ENCODE data around the gene ASAP2. TPM values are rescaled to one million over a fixed set of nuclear protein-coding genes. Genes with fewer than 3 reads are reported as not detected.

The ASAP2 gene
- total RNA-seq, 1 experiment from 2014 or later, result 12.6 TPM

- no peak overlapping the region for H2AFZ ChIP-seq (ENCODE audit: low read length)
- H3K23ac ChIP-seq (ENCODE audit: insufficient read length, low read depth, low read length), result no peak overlapping the region
- no peaks in the 10 kb centered on the region; the same call in 1 of the 2 replicates for H3K27me3 ChIP-seq (ENCODE audit: insufficient read depth, low read length)
- no peak overlapping the region for H3K4me2 ChIP-seq (ENCODE audit: insufficient read depth, insufficient read length, low read length)
- WGBS (ENCODE audit: extremely low coverage, insufficient read length, low lambda C conversion rate), result no CpG with 5 or more reads among the region's 13 CpGs
- no peak overlapping the region for H4K5ac ChIP-seq (ENCODE audit: insufficient read length, low read depth, low read length)
- H4K8ac ChIP-seq (replicated peaks; ENCODE audit: insufficient read length, low read depth, low read length), result no peak overlapping the region
- H3K18ac ChIP-seq (ENCODE audit: insufficient read length, low read depth, low read length), result no peak overlapping the region
- no peak overlapping the region for H3K56ac ChIP-seq (ENCODE audit: insufficient read length, low read depth, low read length)
- no peaks in the 10 kb centered on the region for H3K79me1 ChIP-seq (ENCODE audit: insufficient read depth, low read depth, low read length, poor library complexity, severe bottlenecking)
- peaks cover 30 to 34% of the 10 kb centered on the region in 2 experiments for H3K4me1 Mint-ChIP-seq
- no peak overlapping the region for H2AK5ac ChIP-seq (ENCODE audit: insufficient read length, low read length)
- no peaks in the 10 kb centered on the region for H3K9me3 ChIP-seq (ENCODE audit: control insufficient read depth, low read depth, low read length)
- TF ChIP-seq, protein P1, sequence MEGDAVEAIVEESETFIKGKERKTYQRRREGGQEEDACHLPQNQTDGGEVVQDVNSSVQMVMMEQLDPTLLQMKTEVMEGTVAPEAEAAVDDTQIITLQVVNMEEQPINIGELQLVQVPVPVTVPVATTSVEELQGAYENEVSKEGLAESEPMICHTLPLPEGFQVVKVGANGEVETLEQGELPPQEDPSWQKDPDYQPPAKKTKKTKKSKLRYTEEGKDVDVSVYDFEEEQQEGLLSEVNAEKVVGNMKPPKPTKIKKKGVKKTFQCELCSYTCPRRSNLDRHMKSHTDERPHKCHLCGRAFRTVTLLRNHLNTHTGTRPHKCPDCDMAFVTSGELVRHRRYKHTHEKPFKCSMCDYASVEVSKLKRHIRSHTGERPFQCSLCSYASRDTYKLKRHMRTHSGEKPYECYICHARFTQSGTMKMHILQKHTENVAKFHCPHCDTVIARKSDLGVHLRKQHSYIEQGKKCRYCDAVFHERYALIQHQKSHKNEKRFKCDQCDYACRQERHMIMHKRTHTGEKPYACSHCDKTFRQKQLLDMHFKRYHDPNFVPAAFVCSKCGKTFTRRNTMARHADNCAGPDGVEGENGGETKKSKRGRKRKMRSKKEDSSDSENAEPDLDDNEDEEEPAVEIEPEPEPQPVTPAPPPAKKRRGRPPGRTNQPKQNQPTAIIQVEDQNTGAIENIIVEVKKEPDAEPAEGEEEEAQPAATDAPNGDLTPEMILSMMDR (conservative IDR thresholded peaks at IDR 0.05), result no peak
- no peaks in the 10 kb centered on the region for H4K20me1 ChIP-seq (ENCODE audit: control insufficient read depth, insufficient read depth, insufficient read length)
- H3K9ac ChIP-seq (ENCODE audit: extremely low read depth, insufficient read length, low read length), result no peak overlapping the region
- H3K4me3 Mint-ChIP-seq, result no peak overlapping the region
- no peak overlapping the region; the same call in 1 of the 2 replicates for H3K14ac ChIP-seq (ENCODE audit: insufficient read depth, low read length)
- no peak overlapping the region for H2BK12ac ChIP-seq (ENCODE audit: insufficient read length, low read depth, low read length)
- H2BK120ac ChIP-seq (ENCODE audit: low read depth, low read length, poor library complexity, severe bottlenecking), result no peak overlapping the region
- peaks cover 5% of the 10 kb centered on the region for H3K4me1 ChIP-seq (ENCODE audit: insufficient read depth, low read length)
- no peak overlapping the region for H2BK5ac ChIP-seq (ENCODE audit: insufficient read length, low read length)
- H3K27ac ChIP-seq (ENCODE audit: insufficient read length, low read depth, low read length), result no peak overlapping the region
- DNase-seq, result no peak
- no peak overlapping the region for H3K4ac ChIP-seq (ENCODE audit: low read depth, low read length)
- H3K9me3 Mint-ChIP-seq, result peaks cover 3 to 5% of the 10 kb centered on the region in 2 experiments; a peak in 3 of 5 replicates
- H3T11ph ChIP-seq (ENCODE audit: low read length), result no peak overlapping the region
- H2BK15ac ChIP-seq (ENCODE audit: low read depth, low read length), result no peak overlapping the region
- no peaks in the 10 kb centered on the region for H3K79me2 ChIP-seq (ENCODE audit: insufficient read depth, low read length)
- H3K36me3 Mint-ChIP-seq (ENCODE audit: insufficient read depth in 1 of 3, low read depth in 3 of 3), result peaks cover 0 to 2% (median 0%) of the 10 kb centered on the region in 3 experiments; a peak in 2 of 7 replicates
- H2BK20ac ChIP-seq (ENCODE audit: low read depth, low read length, poor library complexity, severe bottlenecking), result no peak overlapping the region
- no peak overlapping the region for H4K91ac ChIP-seq (ENCODE audit: insufficient read length, low read depth, low read length)
- peaks cover 4% of the 10 kb centered on the region for H3K27me3 Mint-ChIP-seq (ENCODE audit: low read depth)
- no peaks in the 10 kb centered on the region for H3K23me2 ChIP-seq (ENCODE audit: insufficient read length, low read depth, low read length, poor library complexity, severe bottlenecking)
- 0 out of 7 replicates have a peak overlapping the region, but pooled peaks of 1 of the 3 experiments have one; percentile 44 for H3K27ac Mint-ChIP-seq
Measured at GRCh38 chr2:9178904-9179571, 27.6 kb upstream of the ASAP2 start.

Measured in H9 (cell line).